ENCODE results near the gene CCDC197.
A peak's percentile ranks its signal among the peaks of the same experiment; 100 is the strongest.

Gene CCDC197

GRCh38 chr14:93997082-93997481 lies at the start of gene CCDC197:
Gene CCDC197, plus strand, starts transcription at chr14:93997301. Its CDS starts 831 bp downstream, at chr14:93998132.
- Histone ChIP-seq H4K20me1 (ENCODE audit: low read depth, low read length) (no peaks in the 10 kb centered on the region), H3K4me3 (ENCODE audit: insufficient read depth, low read length, poor library complexity, severe bottlenecking) (no peak within 1 kb of the TSS), H3F3A (ENCODE audit: insufficient read depth) (no peaks in the 10 kb centered on the region), H3K79me2 (ENCODE audit: insufficient read depth, low read length) (no peaks in the 10 kb centered on the region), H3K4me2 (ENCODE audit: low read depth, low read length, poor library complexity, severe bottlenecking) (no peak within 1 kb of the TSS), H3K9me3 (ENCODE audit: insufficient read depth, low read length) (no peaks in the 10 kb centered on the region), H3K9ac (ENCODE audit: low read length) (no peak within 1 kb of the TSS), H3K36me3 (ENCODE audit: low read length) (no peaks in the 10 kb centered on the region), H3K9me2 (replicated peaks; ENCODE audit: insufficient read depth, low read length) (no peaks in the 10 kb centered on the region), H3K27me3 (ENCODE audit: low read length) (no peaks in the 10 kb centered on the region), H3K27ac (ENCODE audit: low read depth, low read length) (no peak within 1 kb of the TSS), H2AFZ (ENCODE audit: low read depth, low read length, severe bottlenecking) (no peak within 1 kb of the TSS)
- TF ChIP-seq, protein P1, sequence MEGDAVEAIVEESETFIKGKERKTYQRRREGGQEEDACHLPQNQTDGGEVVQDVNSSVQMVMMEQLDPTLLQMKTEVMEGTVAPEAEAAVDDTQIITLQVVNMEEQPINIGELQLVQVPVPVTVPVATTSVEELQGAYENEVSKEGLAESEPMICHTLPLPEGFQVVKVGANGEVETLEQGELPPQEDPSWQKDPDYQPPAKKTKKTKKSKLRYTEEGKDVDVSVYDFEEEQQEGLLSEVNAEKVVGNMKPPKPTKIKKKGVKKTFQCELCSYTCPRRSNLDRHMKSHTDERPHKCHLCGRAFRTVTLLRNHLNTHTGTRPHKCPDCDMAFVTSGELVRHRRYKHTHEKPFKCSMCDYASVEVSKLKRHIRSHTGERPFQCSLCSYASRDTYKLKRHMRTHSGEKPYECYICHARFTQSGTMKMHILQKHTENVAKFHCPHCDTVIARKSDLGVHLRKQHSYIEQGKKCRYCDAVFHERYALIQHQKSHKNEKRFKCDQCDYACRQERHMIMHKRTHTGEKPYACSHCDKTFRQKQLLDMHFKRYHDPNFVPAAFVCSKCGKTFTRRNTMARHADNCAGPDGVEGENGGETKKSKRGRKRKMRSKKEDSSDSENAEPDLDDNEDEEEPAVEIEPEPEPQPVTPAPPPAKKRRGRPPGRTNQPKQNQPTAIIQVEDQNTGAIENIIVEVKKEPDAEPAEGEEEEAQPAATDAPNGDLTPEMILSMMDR (IDR thresholded peaks at IDR 0.05; ENCODE audit: insufficient read depth, low read length, poor library complexity, severe bottlenecking) = no peak
- TF ChIP-seq EZH2phosphoT487 (conservative IDR thresholded peaks at IDR 0.05; ENCODE audit: low read length) = no peak

DNA sequence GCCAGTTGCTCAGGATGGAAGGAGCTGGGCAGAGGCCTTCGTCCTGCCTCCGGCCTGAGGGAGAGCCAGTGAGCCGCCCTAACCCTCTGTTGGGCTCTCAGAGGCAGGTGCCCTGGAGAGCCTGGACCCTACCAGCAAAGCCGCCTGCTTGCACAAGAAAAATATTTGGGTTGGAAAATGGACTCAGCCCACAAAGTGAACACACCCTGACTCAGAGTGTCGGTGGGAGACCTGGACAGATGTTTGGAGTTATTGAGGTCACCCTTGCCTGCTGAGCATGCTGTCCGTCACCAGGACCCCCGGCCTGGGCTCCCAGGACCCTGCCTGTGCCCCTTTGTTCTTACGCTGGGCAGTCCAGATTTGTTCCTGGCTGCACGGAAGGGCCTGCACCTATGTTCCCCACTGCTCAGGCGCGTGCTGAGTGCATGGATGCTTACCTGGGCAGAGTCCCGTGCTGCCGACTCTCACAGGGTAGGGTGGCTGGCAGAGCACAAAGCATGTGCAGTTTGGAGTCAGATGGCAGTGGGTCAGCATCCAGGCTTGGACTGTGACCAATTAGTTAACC lies 47.5 kb upstream of the CCDC197 start:
- Histone ChIP-seq H3F3A (ENCODE audit: insufficient read depth) (peaks cover 3% of the 10 kb centered on the region; the same call in 1 of the 2 replicates), H3K9ac (ENCODE audit: low read length) (no peak overlapping the region), H3K27me3 (ENCODE audit: low read length) (no peaks in the 10 kb centered on the region), H3K4me2 (ENCODE audit: low read depth, low read length, poor library complexity, severe bottlenecking) (no peak overlapping the region), H3K79me2 (ENCODE audit: insufficient read depth, low read length) (no peaks in the 10 kb centered on the region), H3K4me3 (ENCODE audit: insufficient read depth, low read length, poor library complexity, severe bottlenecking) (no peak overlapping the region), H2AFZ (ENCODE audit: low read depth, low read length, severe bottlenecking) (no peak overlapping the region), H3K36me3 (ENCODE audit: low read length) (peaks cover 12% of the 10 kb centered on the region), H3K9me3 (ENCODE audit: insufficient read depth, low read length) (no peaks in the 10 kb centered on the region), H4K20me1 (ENCODE audit: low read depth, low read length) (no peaks in the 10 kb centered on the region), H3K9me2 (replicated peaks; ENCODE audit: insufficient read depth, low read length) (no peaks in the 10 kb centered on the region), H3K27ac (ENCODE audit: low read depth, low read length) (no peak overlapping the region)
- TF ChIP-seq, protein P1 (IDR thresholded peaks at IDR 0.05; ENCODE audit: insufficient read depth, low read length, poor library complexity, severe bottlenecking) = no peak
- no peak for TF ChIP-seq EZH2phosphoT487 (conservative IDR thresholded peaks at IDR 0.05; ENCODE audit: low read length)

DNA sequence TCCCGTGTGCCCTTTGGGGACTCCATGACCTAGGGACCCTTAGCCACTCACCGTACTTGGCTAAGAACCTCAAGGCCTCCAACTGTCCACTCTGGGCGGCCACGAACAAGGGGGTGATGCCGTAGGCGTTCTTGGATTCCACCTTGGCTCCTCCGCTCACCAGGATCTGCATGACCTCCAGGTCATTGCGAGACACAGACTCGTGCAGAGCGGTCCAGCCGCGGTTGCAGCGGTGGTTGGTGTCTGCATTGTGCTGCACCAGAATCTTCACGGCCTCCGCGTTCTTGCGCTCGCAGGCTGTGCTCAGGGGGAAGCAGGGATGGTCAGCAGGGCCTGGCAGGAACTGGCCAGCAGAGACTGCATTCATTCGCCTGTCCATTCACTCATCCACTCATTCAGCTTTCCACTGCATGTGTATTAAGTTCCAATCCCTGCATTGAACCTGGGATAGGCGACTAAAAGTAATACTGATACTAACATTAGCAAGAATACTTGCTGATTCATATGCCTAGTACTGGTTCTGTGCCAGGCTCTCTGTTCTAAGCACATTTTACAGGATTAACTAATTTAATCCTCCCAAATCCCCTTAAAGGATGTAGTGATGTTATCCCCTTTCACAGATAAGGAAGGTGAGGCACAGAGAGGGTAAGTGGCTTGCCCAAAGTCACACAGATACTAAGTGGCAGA lies 46.0 kb upstream of the CCDC197 start:
- H3K9me3 ChIP-seq (ENCODE audit: insufficient read depth, low read length) = no peaks in the 10 kb centered on the region
- H4K20me1 ChIP-seq (ENCODE audit: low read depth, low read length) = no peaks in the 10 kb centered on the region
- TF ChIP-seq, protein P1 (IDR thresholded peaks at IDR 0.05; ENCODE audit: insufficient read depth, low read length, poor library complexity, severe bottlenecking) = no peak
- no peak for TF ChIP-seq EZH2phosphoT487 (conservative IDR thresholded peaks at IDR 0.05; ENCODE audit: low read length)
- H3K27me3 ChIP-seq (ENCODE audit: low read length) = no peaks in the 10 kb centered on the region
- H3K4me3 ChIP-seq (ENCODE audit: insufficient read depth, low read length, poor library complexity, severe bottlenecking) = no peak overlapping the region
- H3K4me2 ChIP-seq (ENCODE audit: low read depth, low read length, poor library complexity, severe bottlenecking) = no peak overlapping the region
- H3K79me2 ChIP-seq (ENCODE audit: insufficient read depth, low read length) = no peaks in the 10 kb centered on the region
- H3K9ac ChIP-seq (ENCODE audit: low read length) = no peak overlapping the region
- H3F3A ChIP-seq (ENCODE audit: insufficient read depth) = 0 out of 2 replicates have a peak, but pooled peaks cover 9% of the 10 kb centered on the region
- H3K27ac ChIP-seq (ENCODE audit: low read depth, low read length) = peak overlapping the region; percentile 34; the same call in 1 of the 2 replicates
- H3K36me3 ChIP-seq (ENCODE audit: low read length) = peaks cover 12% of the 10 kb centered on the region
- H2AFZ ChIP-seq (ENCODE audit: low read depth, low read length, severe bottlenecking) = no peak overlapping the region
- no peaks in the 10 kb centered on the region for H3K9me2 ChIP-seq (replicated peaks; ENCODE audit: insufficient read depth, low read length)

All from SU-DHL-6 (cell line).